MG63 (cell line): ENCODE measurements around the gene AS3MT. TPM values are rescaled to one million over a fixed set of nuclear protein-coding genes. Genes with fewer than 3 reads are reported as not detected.
"Not testable (repeated sequence)": the region's sequence is repeated elsewhere in the genome, so short reads cannot be mapped to it uniquely, and the experiment has no call there.

ENCODE experiments used
- DNase-seq: peaks from one replicate; pipeline ENCODE4 v3.0.0-alpha.2; 2020
- H3K27me3 ChIP-seq: fragments of 250-450 bp; sonication (Bioruptor Pico); 2 replicates; pipeline ENCODE4 v1.5.1; 2020; ENCODE audit warnings: mild to moderate bottlenecking, moderate library complexity
- H3K36me3 ChIP-seq: fragments of 250-450 bp; sonication (Bioruptor Pico); 2 replicates; pipeline ENCODE4 v1.5.1; 2020; ENCODE audit warnings: mild to moderate bottlenecking, moderate library complexity
- H3K4me3 ChIP-seq: fragments of 250-450 bp; sonication (Bioruptor Pico); 2 replicates; pipeline ENCODE4 v1.5.1; 2020; ENCODE audit warnings: mild to moderate bottlenecking, moderate library complexity
- H3K9me3 ChIP-seq: fragments of 250-450 bp; sonication (Bioruptor Pico); 2 replicates; pipeline ENCODE4 v1.5.1; 2020; ENCODE audit warnings: mild to moderate bottlenecking, moderate library complexity
- total RNA-seq: library from RNA; depleted of rRNA; stranded (reverse); fragments of >200 nt; shearing (Covaris generic); gene quantifications from 2 replicates; pipeline ENCODE4 v1.2.3, GENCODE V29; 2014; ENCODE audit warnings: low replicate concordance; rRNA removed

AS3MT gene, protein sequence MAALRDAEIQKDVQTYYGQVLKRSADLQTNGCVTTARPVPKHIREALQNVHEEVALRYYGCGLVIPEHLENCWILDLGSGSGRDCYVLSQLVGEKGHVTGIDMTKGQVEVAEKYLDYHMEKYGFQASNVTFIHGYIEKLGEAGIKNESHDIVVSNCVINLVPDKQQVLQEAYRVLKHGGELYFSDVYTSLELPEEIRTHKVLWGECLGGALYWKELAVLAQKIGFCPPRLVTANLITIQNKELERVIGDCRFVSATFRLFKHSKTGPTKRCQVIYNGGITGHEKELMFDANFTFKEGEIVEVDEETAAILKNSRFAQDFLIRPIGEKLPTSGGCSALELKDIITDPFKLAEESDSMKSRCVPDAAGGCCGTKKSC
- 0.17 and 1.7 TPM in 2 replicates for total RNA-seq

- DNase-seq, result peak; percentile 54
- no peaks in the 10 kb centered on the region for H3K27me3 ChIP-seq
Measured at GRCh38 chr10:102869258-102870198, at the start of gene AS3MT. AS3MT (plus strand) TSS chr10:102869470; CDS start chr10:102869593, 123 bp downstream.

DNA sequence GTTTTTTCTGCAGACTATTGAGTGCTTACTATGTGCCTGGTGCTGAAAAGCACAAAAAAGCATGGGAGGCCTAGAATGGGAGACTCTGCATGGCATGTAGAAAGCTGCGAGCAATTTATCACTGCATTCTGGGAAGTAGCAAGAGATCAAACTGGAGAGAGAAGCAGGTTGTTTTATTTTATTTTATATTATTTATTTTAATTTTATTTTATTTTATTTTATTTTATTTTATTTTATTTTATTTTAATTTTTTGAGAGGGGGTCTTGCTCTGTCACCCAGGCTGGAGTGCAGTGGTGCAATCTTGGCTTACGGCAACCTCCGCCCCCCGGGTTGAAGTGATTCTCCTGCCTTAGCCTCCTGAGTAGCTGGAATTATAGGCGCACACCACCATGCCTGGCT, 49.3 kb upstream of the AS3MT start:
- not testable (repeated sequence) for H3K27me3 ChIP-seq, H3K4me3 ChIP-seq, DNase-seq, H3K9me3 ChIP-seq, H3K36me3 ChIP-seq

More at GRCh38 chr10:102869258-102870198, at the start of gene AS3MT:
- Histone ChIP-seq H3K9me3 (no peaks in the 10 kb centered on the region), H3K4me3 (peak within 1 kb of the TSS; percentile 42), H3K36me3 (no peaks in the 10 kb centered on the region)

DNA sequence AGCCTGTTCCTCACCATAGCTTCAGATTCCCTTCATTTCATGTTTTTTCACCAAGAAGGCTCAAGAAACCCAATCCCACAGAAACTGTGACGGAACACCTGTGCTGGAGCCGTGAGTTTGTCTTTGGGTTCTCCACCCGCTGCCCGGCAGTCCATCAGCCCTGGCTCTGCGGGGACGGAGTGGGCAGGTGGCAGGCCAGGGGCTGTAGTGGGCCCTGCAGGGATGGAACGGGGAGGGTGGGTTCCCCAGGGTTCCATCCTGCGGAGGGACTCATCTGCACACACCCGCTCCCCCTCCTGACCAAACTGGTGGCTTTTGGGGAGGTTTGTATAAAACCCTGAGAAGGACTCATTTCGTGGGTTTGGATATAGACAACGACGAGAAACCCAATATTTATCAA, 47.0 kb upstream of the AS3MT start:
- DNase-seq, result no peak
- no peaks in the 10 kb centered on the region for H3K36me3 ChIP-seq
- no peaks in the 10 kb centered on the region for H3K27me3 ChIP-seq
- no peak overlapping the region for H3K4me3 ChIP-seq
- no peaks in the 10 kb centered on the region for H3K9me3 ChIP-seq

DNA sequence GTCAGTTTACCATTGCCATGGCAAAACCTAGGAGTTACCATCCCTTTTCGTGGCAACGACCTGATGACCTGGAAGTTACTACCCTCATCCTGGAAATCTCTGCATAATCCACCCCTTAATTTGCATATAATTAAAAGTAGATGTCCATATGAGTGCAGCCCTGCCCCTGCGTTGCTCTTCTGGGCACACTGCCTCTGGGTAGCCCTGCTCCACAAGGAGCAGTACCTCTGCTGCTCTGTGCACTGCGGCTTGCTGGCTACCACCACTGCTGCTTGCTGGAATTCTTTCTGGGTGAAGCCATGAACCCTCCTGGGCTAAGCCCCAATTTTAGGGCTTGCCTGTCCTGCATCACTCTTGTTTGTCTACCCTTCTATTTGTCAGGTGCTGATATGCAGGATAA, 44.6 kb upstream of the AS3MT start:
- Histone ChIP-seq H3K9me3 (no peaks in the 10 kb centered on the region), H3K4me3 (no peak overlapping the region), H3K36me3 (no peaks in the 10 kb centered on the region), H3K27me3 (no peaks in the 10 kb centered on the region)
- DNase-seq, result no peak

GRCh38 chr10:102826148-102826796, 43.0 kb upstream of the AS3MT start:
- Histone ChIP-seq H3K27me3 (no peaks in the 10 kb centered on the region), H3K36me3 (no peaks in the 10 kb centered on the region), H3K4me3 (no peak overlapping the region), H3K9me3 (no peaks in the 10 kb centered on the region)
- no peak for DNase-seq

- H3K4me3 ChIP-seq, result no peak overlapping the region
Measured at GRCh38 chr10:102827597-102827975, 41.7 kb upstream of the AS3MT start.

GRCh38 chr10:102831322-102832071, 37.8 kb upstream of the AS3MT start:
- no peaks in the 10 kb centered on the region for H3K9me3 ChIP-seq
- no peaks in the 10 kb centered on the region for H3K36me3 ChIP-seq
- no peak for DNase-seq
- H3K27me3 ChIP-seq, result no peaks in the 10 kb centered on the region
- H3K4me3 ChIP-seq, result no peak overlapping the region

More at GRCh38 chr10:102827597-102827975, 41.7 kb upstream of the AS3MT start:
- no peak for DNase-seq
- no peaks in the 10 kb centered on the region for H3K9me3 ChIP-seq
- no peaks in the 10 kb centered on the region for H3K27me3 ChIP-seq
- H3K36me3 ChIP-seq, result no peaks in the 10 kb centered on the region

DNA sequence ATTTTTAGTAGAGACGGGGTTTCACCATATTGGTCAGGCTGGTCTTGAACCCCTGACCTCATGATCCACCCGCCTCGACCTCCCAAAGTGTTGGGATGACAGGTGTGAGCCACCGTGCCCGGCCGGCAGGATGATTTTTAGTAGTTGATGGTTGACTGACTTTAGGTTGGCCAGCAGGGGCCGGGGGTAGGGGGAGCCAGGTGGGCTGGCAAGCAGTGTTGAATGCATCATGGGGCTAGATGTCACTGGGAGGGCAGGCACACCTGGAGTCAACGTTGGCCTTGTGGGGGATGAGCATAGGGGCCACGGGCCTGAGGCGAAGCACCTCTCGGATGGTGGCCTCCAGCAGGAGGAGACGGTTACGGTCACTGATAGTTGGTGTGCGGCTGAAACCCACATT, 37.0 kb upstream of the AS3MT start:
- no peak overlapping the region for H3K4me3 ChIP-seq
- H3K27me3 ChIP-seq, result no peaks in the 10 kb centered on the region
- H3K9me3 ChIP-seq, result no peaks in the 10 kb centered on the region
- no peak for DNase-seq
- no peaks in the 10 kb centered on the region for H3K36me3 ChIP-seq

- Histone ChIP-seq H3K9me3 (no peaks in the 10 kb centered on the region), H3K4me3 (no peak overlapping the region), H3K36me3 (no peaks in the 10 kb centered on the region), H3K27me3 (no peaks in the 10 kb centered on the region)
- DNase-seq, result no peak
Measured at GRCh38 chr10:102832987-102833386, 36.3 kb upstream of the AS3MT start.

DNA sequence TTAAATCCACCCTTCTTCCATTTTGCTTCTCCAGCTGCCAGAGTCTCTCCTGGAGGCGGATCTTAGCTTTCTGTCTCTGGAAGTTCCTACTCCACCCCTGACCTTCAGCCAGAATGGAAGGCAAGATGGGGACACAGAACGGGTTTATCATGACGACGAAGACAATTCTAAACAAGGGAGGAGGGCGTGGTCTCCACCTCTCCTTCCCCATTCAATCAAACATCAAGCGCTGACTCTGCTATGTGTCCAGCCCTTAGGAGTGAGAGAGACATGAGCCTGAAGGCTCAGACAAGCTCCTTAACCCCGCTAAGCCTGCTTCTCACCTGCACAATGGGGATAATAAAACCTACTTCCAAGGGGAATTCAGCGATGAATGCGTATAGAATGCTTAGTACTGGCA, 35.1 kb upstream of the AS3MT start:
- no peaks in the 10 kb centered on the region for H3K27me3 ChIP-seq
- H3K4me3 ChIP-seq, result no peak overlapping the region
- DNase-seq, result no peak
- H3K9me3 ChIP-seq, result no peaks in the 10 kb centered on the region
- H3K36me3 ChIP-seq, result no peaks in the 10 kb centered on the region

GRCh38 chr10:102835007-102835482, 34.2 kb upstream of the AS3MT start:
- Histone ChIP-seq H3K27me3 (no peaks in the 10 kb centered on the region), H3K9me3 (no peaks in the 10 kb centered on the region), H3K36me3 (no peaks in the 10 kb centered on the region), H3K4me3 (no peak overlapping the region)
- DNase-seq, result peak; percentile 40

DNA sequence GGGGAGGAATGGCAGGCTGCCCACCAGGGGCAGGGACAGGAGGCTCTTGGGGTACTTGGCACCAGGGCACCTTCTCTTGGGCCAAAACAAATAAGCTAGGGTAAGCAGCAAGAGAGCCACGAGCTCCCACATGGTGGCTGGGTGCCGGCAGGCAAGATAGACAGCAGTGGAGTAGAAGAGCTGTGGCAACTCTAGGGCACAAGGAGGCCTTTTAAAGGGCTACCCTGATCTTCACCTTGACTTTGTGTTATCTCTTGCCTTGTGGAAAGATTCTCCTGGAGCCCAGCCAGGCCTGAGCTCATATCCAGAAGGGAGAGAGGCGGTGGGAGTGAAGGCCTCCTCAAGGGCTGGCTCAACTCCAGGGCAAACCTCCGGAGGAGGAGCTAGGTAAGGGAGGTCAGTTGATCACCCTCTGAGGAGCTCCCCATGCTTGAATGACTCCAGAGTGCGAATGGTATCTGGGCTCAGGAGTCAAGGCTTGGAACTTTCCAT, 32.0 kb upstream of the AS3MT start, which contains the start of gene CYP17A1:
Gene CYP17A1, minus strand, starts transcription at position 184 of the 492 bp plus-strand sequence. Its CDS starts 52 bp downstream, at position 132.
- DNase-seq, result peak; percentile 12
- H3K27me3 ChIP-seq, result no peaks in the 10 kb centered on the region
- no peak within 1 kb of the TSS for H3K4me3 ChIP-seq
- H3K36me3 ChIP-seq, result no peaks in the 10 kb centered on the region
- H3K9me3 ChIP-seq, result no peaks in the 10 kb centered on the region

GRCh38 chr10:102838276-102838927, 30.9 kb upstream of the AS3MT start:
- not testable (repeated sequence) for H3K9me3 ChIP-seq, H3K36me3 ChIP-seq, DNase-seq, H3K27me3 ChIP-seq, H3K4me3 ChIP-seq

DNA sequence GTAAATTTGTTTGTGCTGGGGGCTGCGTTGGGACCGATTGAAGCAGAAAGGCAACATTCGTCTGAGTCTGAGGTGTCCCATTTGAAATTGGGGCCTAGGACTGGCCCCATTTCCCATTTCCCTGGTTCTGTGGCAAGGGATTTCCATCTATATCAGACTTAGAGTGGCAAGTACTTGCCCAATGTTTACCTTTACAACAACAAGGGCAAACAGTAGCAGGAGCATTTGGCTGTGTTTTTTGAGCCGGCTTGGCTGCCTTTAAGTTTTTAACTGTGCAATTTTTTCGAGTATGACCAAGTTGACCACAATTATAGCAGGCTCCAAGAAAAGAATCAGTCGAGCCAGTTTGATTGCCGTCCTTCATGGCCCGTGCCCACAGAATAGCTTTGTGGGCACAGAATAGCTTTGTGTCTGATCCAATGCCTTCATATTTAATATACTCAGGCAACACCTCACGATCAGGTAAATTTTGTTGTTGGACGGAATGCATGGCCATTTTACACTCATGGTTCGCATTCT, 27.4 kb upstream of the AS3MT start:
- Histone ChIP-seq H3K36me3 (no peaks in the 10 kb centered on the region), H3K27me3 (no peaks in the 10 kb centered on the region), H3K9me3 (no peaks in the 10 kb centered on the region), H3K4me3 (no peak overlapping the region)
- DNase-seq, result no peak

- H3K9me3 ChIP-seq, H3K27me3 ChIP-seq, DNase-seq, H3K36me3 ChIP-seq, H3K4me3 ChIP-seq: not testable (repeated sequence)
Measured at GRCh38 chr10:102843139-102843538, 26.1 kb upstream of the AS3MT start.
